K562 (cell line): ENCODE data around the gene RTF2. TPM values are rescaled to one million over a fixed set of nuclear protein-coding genes. Genes with fewer than 3 reads are reported as not detected.

ENCODE experiments used
- ATAC-seq: fragments of 200-7000 bp; cut with Tn5 transposase; 3 replicates; pipeline ENCODE4 v1.9.1; 2020; ENCODE audit warnings: moderate library complexity
- BruUV-seq: library from RNA; stranded (reverse); fragments of 400-500 nt; replicated peaks from 2 replicates; lab custom pipeline; 2021; lab: Mats Ljungman, UMichigan
- CTCF ChIA-PET: fragments of 300-600 bp; formaldehyde crosslinking; extraction: SDS; loops from one replicate; lab custom pipeline; 2021; ENCODE audit warnings: low intra/inter-chr PET ratio; lab: Yijun Ruan, JAX
- POLR2A ChIA-PET: fragments of 300-600, 350-650 bp; sonication (Branson Sonifier 250); formaldehyde crosslinking; extraction: SDS; loops from one replicate; lab custom pipeline; 2021; ENCODE audit warnings: antibody characterized with exemption, inconsistent platforms; lab: Yijun Ruan, JAX
- DNase-seq, 4 experiments: peaks; one replicate each; pipeline versions ENCODE4 v3.0.0 to v3.0.0-alpha.2; 2011 to 2018; ENCODE audit warnings: low spot score in 3 of 4, mixed read lengths in 3 of 4; ENCODE audit errors: extremely low read depth in 1 of 4
- FAIRE-seq: peaks from 2 replicates; lab custom pipeline; 2011; peaks lifted over from hg19 to GRCh38; lab: Jason Lieb, UNC
- H2AFZ ChIP-seq: 2 replicates; pipeline ENCODE4 v1.6.0; 2011; ENCODE audit warnings: low read depth, low read length, control low read depth, inconsistent platforms
- H3K27ac ChIP-seq: fragments of 200-600 bp; 3 replicates; pipeline ENCODE4 v1.8.0; 2011; ENCODE audit warnings: low read depth, mild to moderate bottlenecking, control low read depth, inconsistent platforms, low read length, moderate library complexity, mixed read lengths; ENCODE audit errors: extremely low read depth
- H3K27me3 ChIP-seq, 2 experiments: fragments of 300-600 bp in 1 of 2; 2 replicates in 1 of 2; 3 replicates in 1 of 2; pipeline versions ENCODE4 v1.6.0 to v1.8.0; 2011; ENCODE audit warnings: inconsistent platforms in 2 of 2, low read length in 2 of 2, mild to moderate bottlenecking in 1 of 2, mixed read lengths in 1 of 2, moderate library complexity in 1 of 2; ENCODE audit not compliant: control insufficient read depth in 2 of 2, insufficient read depth in 2 of 2
- H3K36me3 ChIP-seq: fragments of 300-600 bp; 3 replicates; pipeline ENCODE4 v1.8.0; 2011; ENCODE audit warnings: mild to moderate bottlenecking, low read length, inconsistent platforms; ENCODE audit not compliant: control insufficient read depth, insufficient read depth
- H3K4me1 ChIP-seq, 2 experiments: fragments of 200-600 bp in 1 of 2; replicated peaks in 1 of 2; 2 replicates in 1 of 2; 3 replicates in 1 of 2; pipeline versions ENCODE4 v1.5.1 to v1.8.0; 2011; ENCODE audit warnings: inconsistent platforms in 2 of 2, low read length in 2 of 2, mild to moderate bottlenecking in 1 of 2, mixed read lengths in 1 of 2, moderate library complexity in 1 of 2; ENCODE audit not compliant: control insufficient read depth in 2 of 2, insufficient read depth in 2 of 2
- H3K4me2 ChIP-seq: 2 replicates; pipeline ENCODE4 v1.6.1; 2011; ENCODE audit warnings: low read length, control low read depth, inconsistent platforms, mixed read lengths; ENCODE audit not compliant: insufficient read depth
- H3K4me3 ChIP-seq: fragments of 200-600 bp; sonication (generic), shearing (Covaris generic); 2 replicates; pipeline ENCODE4 v1.5.1; 2016; ENCODE audit warnings: control low read depth, inconsistent platforms
- H3K79me2 ChIP-seq: fragments of 200-600 bp; 3 replicates; pipeline ENCODE4 v1.8.0; 2011; ENCODE audit warnings: low read length, inconsistent platforms; ENCODE audit not compliant: control insufficient read depth, insufficient read depth
- H3K9ac ChIP-seq, 2 experiments: 2 replicates each; pipeline versions ENCODE4 v1.6.0 to v1.6.1; 2011; ENCODE audit warnings: low read depth in 2 of 2, low read length in 2 of 2, control low read depth in 1 of 2, inconsistent platforms in 1 of 2, mild to moderate bottlenecking in 1 of 2, mixed read lengths in 1 of 2; ENCODE audit not compliant: insufficient read depth in 1 of 2
- H3K9me1 ChIP-seq: one replicate; pipeline ENCODE4 v1.6.0; 2011; ENCODE audit warnings: inconsistent platforms, mild to moderate bottlenecking, low read length, moderate library complexity; ENCODE audit not compliant: control insufficient read depth, insufficient read depth
- H3K9me3 ChIP-seq: replicated peaks from 2 replicates; pipeline ENCODE4 v1.5.1; 2011; ENCODE audit warnings: low read depth, low read length, inconsistent platforms; ENCODE audit not compliant: control insufficient read depth, insufficient read depth
- H4K20me1 ChIP-seq: replicated peaks from 2 replicates; pipeline ENCODE4 v1.6.1; 2011; ENCODE audit warnings: low read length, inconsistent platforms, mixed read lengths; ENCODE audit not compliant: control insufficient read depth, insufficient read depth
- DACH1 ChIP-seq: fragments of 450-650 bp; IDR thresholded peaks from 2 replicates; pipeline ENCODE4 v1.6.1; 2018; ENCODE audit not compliant: partially characterized antibody
- DDX20 ChIP-seq: fragments of 450-650 bp; IDR thresholded peaks from 2 replicates; pipeline ENCODE4 v1.6.1; 2016; ENCODE audit warnings: missing genetic modification characterization, low read depth, mild to moderate bottlenecking, missing compliant biosample characterization, moderate library complexity
- IFI16 ChIP-seq: fragments of 250-450 bp; sonication (Bioruptor Pico); IDR thresholded peaks from 2 replicates; pipeline ENCODE4 v2.1.2; 2022; ENCODE audit warnings: mild to moderate bottlenecking, inconsistent platforms
- PCBP2 ChIP-seq: fragments of 200-400 bp; formaldehyde crosslinking; IDR thresholded peaks from 2 replicates; pipeline ENCODE4 v1.6.1; 2018; ENCODE audit warnings: low read length, low read depth, mild to moderate bottlenecking, moderate library complexity; ENCODE audit not compliant: poor library complexity, severe bottlenecking
- ZFPM2 ChIP-seq: fragments of 250-450 bp; sonication (Bioruptor Pico); IDR thresholded peaks from 2 replicates; pipeline ENCODE4 v1.5.1; 2022; ENCODE audit warnings: mild to moderate bottlenecking
- WGBS: fragments of 100-300 bp; shearing (Covaris generic); methylation state at CpG from one replicate; pipeline ENCODE4 v1.1.6; 2016; ENCODE audit warnings: low coverage, mixed read lengths; ENCODE audit not compliant: insufficient coverage; ENCODE audit errors: missing lambda C conversion rate; 5-methylcytosine and 5-hydroxymethylcytosine counted together
- in situ Hi-C: fragments of 300-500 bp; cut with MboI; formaldehyde crosslinking; loops from 4 replicates; pipeline ENCODE4 v1.15.0; 2018; ENCODE audit warnings: inconsistent platforms, mixed read lengths
- intact Hi-C: fragments of 100-400 bp; cut with micrococcal nuclease; formaldehyde crosslinking; loops from 2 replicates; pipeline ENCODE4 v1.14.2; 2022
- polyA plus RNA-seq, 8 experiments: library from polyadenylated mRNA; depleted of rRNA in 4 of 8; stranded (reverse) in 5 of 8; unstranded in 3 of 8; fragments of >200 nt; fragmentation: Nextera tagmentation in 2 of 8; fragmentation: Illumina TruSeq in 1 of 8; extraction: Ambion mirVana in 2 of 8; extraction: Trizol in 1 of 8; gene quantifications; 2 replicates each; pipeline versions ENCODE4 v1.2.1 to v1.2.3, GENCODE V29; 2011 to 2014; ENCODE audit warnings: inconsistent platforms in 1 of 8, missing spikeins in 1 of 8
- total RNA-seq, 7 experiments: library from RNA; depleted of rRNA in 6 of 7; stranded (reverse); fragments of >200 nt in 6 of 7; fragmentation: Illumina TruSeq in 2 of 7; extraction: Trizol in 2 of 7; gene quantifications; 2 replicates each; pipeline versions ENCODE4 v1.2.1 to v1.2.3, GENCODE V29; 2011 to 2021; ENCODE audit warnings: low replicate concordance in 1 of 7
- TF ChIP-seq, protein P1 (sequence below): fragments of 250-450 bp; sonication (Bioruptor Pico); IDR thresholded peaks from 2 replicates; pipeline ENCODE4 v1.4.0; 2020; ENCODE audit warnings: borderline replicate concordance

The RTF2 gene
- total and polyA plus RNA-seq, 9 of the 15 experiments (the other 6 are each of a cell fraction or from before 2014, with no cell fraction given) = 67.0 to 177 (median 84.9) TPM

- FAIRE-seq (no peak), ATAC-seq (no peak), DNase-seq (no peak)
- ChIA-PET CTCF (no interaction called here), POLR2A (interaction anchor here (0.6 kb wide), 1 partner anchor 122 kb away, joined by 5 read pairs; no protein-coding TSS in a partner anchor)
- H3K4me1 ChIP-seq = no peaks in the 10 kb centered on the region
- intact Hi-C loops (no loop called here), in situ Hi-C loops (no loop called here)
- 0% methylated on average over 4 of the region's 4 CpGs for WGBS
- H3K27me3 ChIP-seq = peaks cover 10 to 11% of the 10 kb centered on the region in 2 experiments; a peak in 2 of 5 replicates
- no peaks in the 10 kb centered on the region for H3K79me2 ChIP-seq
- H3K9me1 ChIP-seq = no peaks in the 10 kb centered on the region
- H3K27ac ChIP-seq = no peak overlapping the region
- H3K36me3 ChIP-seq = no peaks in the 10 kb centered on the region
- no peak overlapping the region for H2AFZ ChIP-seq
- no peak overlapping the region for H3K9ac ChIP-seq
- TF ChIP-seq IFI16 (no peak), ZFPM2 (CRISPR knock-in tag) (no peak), PCBP2 (no peak), DACH1 (no peak), DDX20 (tag) (no peak)
- TF ChIP-seq, protein P1, sequence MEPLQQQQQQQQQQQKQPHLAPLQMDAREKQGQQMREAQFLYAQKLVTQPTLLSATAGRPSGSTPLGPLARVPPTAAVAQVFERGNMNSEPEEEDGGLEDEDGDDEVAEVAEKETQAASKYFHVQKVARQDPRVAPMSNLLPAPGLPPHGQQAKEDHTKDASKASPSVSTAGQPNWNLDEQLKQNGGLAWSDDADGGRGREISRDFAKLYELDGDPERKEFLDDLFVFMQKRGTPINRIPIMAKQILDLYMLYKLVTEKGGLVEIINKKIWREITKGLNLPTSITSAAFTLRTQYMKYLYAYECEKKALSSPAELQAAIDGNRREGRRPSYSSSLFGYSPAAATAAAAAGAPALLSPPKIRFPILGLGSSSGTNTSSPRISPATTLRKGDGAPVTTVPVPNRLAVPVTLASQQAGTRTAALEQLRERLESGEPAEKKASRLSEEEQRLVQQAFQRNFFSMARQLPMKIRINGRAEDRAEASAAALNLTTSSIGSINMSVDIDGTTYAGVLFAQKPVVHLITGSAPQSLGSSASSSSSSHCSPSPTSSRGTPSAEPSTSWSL (CRISPR knock-in tag) = no peak
- H3K4me3 ChIP-seq = no peak overlapping the region
- no peaks in the 10 kb centered on the region for H3K9me3 ChIP-seq
- no peaks in the 10 kb centered on the region for H4K20me1 ChIP-seq
- BruUV-seq = no TSS peak
- no peak overlapping the region for H3K4me2 ChIP-seq
These were observed 97.1 kb downstream of the RTF2 start for GRCh38 chr20:56565511-56565910.
